ENCODE measurements around the gene TSC22D2. TPM values are rescaled to one million over a fixed set of nuclear protein-coding genes. Genes with fewer than 3 reads are reported as not detected.

Gene TSC22D2
- total and polyA plus RNA-seq, 2 experiments from 2014 or later, result 34.9 to 38.8 TPM

DNA sequence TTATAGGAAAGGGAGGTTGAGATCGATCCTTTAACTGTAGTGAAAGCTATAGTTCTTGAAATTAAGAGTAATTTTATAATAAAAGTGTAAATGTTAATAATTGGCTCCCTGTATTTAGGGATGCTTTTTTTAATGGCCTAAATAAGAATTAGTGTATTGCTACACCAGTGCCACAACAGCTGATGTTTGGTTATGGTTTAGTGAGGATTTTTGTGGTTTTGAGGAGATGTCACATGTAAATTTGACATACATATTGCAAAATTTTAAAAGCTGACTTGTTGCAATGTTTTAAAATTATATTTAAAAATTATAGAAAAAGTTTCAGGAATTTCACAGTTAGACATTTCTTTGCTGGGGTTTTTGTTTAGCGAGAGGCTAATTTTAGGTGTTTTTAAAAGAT, 3.9 kb downstream of the TSC22D2 start:
- Histone ChIP-seq H3K4me1 (ENCODE audit: insufficient read depth) (peaks cover 24% of the 10 kb centered on the region), H3K9me3 (ENCODE audit: low read depth) (no peaks in the 10 kb centered on the region), H3K27me3 (no peaks in the 10 kb centered on the region), H3K4me3 (peak overlapping the region; percentile 78), H3K9me2 (replicated peaks; ENCODE audit: insufficient read depth) (no peaks in the 10 kb centered on the region), H3K4me2 (peak overlapping the region; percentile 82), H2AFZ (no peak overlapping the region), H3K36me3 (replicated peaks; ENCODE audit: insufficient read depth, low read depth) (peaks cover 4% of the 10 kb centered on the region), H3K27ac (peak overlapping the region; percentile 99), H3K79me2 (peaks cover 79% of the 10 kb centered on the region), H4K20me1 (ENCODE audit: insufficient read depth, poor library complexity, severe bottlenecking) (peaks cover 78% of the 10 kb centered on the region)
- TF ChIP-seq EZH2phosphoT487 (IDR thresholded peaks at IDR 0.05; ENCODE audit: low read depth, severe bottlenecking, unreplicated experiment) (no peak), EZH2 (IDR thresholded peaks at IDR 0.05; ENCODE audit: borderline replicate concordance) (no peak)
- TF ChIP-seq, protein P1, sequence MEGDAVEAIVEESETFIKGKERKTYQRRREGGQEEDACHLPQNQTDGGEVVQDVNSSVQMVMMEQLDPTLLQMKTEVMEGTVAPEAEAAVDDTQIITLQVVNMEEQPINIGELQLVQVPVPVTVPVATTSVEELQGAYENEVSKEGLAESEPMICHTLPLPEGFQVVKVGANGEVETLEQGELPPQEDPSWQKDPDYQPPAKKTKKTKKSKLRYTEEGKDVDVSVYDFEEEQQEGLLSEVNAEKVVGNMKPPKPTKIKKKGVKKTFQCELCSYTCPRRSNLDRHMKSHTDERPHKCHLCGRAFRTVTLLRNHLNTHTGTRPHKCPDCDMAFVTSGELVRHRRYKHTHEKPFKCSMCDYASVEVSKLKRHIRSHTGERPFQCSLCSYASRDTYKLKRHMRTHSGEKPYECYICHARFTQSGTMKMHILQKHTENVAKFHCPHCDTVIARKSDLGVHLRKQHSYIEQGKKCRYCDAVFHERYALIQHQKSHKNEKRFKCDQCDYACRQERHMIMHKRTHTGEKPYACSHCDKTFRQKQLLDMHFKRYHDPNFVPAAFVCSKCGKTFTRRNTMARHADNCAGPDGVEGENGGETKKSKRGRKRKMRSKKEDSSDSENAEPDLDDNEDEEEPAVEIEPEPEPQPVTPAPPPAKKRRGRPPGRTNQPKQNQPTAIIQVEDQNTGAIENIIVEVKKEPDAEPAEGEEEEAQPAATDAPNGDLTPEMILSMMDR (IDR thresholded peaks at IDR 0.05; ENCODE audit: poor library complexity), result no peak
- WGBS (ENCODE audit: low lambda C conversion rate, missing lambda C conversion rate), result 39% methylated on average over 2 of the region's 2 CpGs
- DNase-seq (ENCODE audit: low spot score), result no peak

DNA sequence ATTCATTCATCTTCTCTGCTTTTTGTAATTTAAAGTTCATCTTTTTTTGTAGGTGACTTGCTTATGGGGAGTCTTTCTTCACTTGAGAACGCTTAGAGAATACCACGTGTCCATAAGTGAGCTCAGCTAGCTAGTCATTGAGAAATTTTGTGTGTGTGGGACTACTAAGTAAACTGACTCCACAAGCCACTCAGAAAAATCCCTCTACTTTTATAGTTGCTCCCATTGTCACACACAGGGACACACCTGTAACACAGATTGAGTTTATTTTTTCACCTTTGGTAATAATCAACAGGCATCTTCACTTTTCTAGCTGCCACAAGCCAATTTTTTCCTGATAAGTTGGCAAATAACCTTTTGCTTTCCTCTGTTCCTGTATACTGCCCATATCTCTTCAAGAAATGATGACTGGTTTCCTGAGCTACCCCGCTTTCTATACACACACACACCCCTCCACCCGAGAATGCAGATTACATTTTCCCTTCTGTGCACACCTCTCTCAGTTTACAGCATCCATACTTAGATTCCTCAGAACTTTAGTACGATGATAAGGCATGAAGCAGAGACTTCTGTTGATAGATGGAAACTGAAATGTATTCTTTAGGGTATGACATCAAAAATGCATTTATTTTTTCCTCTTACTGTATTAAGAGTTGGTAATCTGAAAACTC, 4.6 kb downstream of the TSC22D2 start:
- TF ChIP-seq, protein P1 (IDR thresholded peaks at IDR 0.05; ENCODE audit: poor library complexity), result no peak
- TF ChIP-seq EZH2phosphoT487 (IDR thresholded peaks at IDR 0.05; ENCODE audit: low read depth, severe bottlenecking, unreplicated experiment) (no peak), EZH2 (IDR thresholded peaks at IDR 0.05; ENCODE audit: borderline replicate concordance) (no peak)
- Histone ChIP-seq H3K4me3 (peak overlapping the region; percentile 78), H3K9me3 (ENCODE audit: low read depth) (no peaks in the 10 kb centered on the region), H3K4me2 (peak overlapping the region; percentile 82), H3K9me2 (replicated peaks; ENCODE audit: insufficient read depth) (no peaks in the 10 kb centered on the region), H3K27me3 (no peaks in the 10 kb centered on the region), H3K36me3 (replicated peaks; ENCODE audit: insufficient read depth, low read depth) (peaks cover 4% of the 10 kb centered on the region), H2AFZ (no peak overlapping the region), H3K79me2 (peaks cover 86% of the 10 kb centered on the region), H3K27ac (peak overlapping the region; percentile 34), H3K4me1 (ENCODE audit: insufficient read depth) (peaks cover 23% of the 10 kb centered on the region), H4K20me1 (ENCODE audit: insufficient read depth, poor library complexity, severe bottlenecking) (peaks cover 85% of the 10 kb centered on the region)
- WGBS (ENCODE audit: low lambda C conversion rate, missing lambda C conversion rate), result under 1% methylated on average over 5 of the region's 5 CpGs
- DNase-seq (ENCODE audit: low spot score), result peak; percentile 39

DNA sequence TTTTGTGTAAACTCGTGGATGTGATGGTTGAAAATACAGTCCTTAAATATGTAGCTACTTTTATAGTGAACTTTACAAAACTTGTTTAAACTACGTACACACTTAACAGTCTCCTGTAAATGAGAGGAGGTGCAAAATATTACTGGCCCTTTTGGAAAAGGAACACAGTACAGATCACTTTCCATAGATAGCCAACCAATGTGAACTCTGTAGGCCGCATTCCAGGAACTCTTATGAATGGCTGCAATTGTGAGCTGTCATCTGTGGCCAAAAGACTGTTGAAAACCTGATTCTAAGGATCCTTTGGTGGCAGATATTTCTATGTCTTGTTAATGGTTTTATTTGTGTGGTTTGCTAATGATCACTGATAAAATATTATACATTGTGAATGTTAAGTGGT, 6.2 kb downstream of the TSC22D2 start:
- TF ChIP-seq, protein P1 (IDR thresholded peaks at IDR 0.05; ENCODE audit: poor library complexity), result no peak
- TF ChIP-seq EZH2phosphoT487 (IDR thresholded peaks at IDR 0.05; ENCODE audit: low read depth, severe bottlenecking, unreplicated experiment) (no peak), EZH2 (IDR thresholded peaks at IDR 0.05; ENCODE audit: borderline replicate concordance) (no peak)
- H3K27me3 ChIP-seq, result no peaks in the 10 kb centered on the region
- H3K27ac ChIP-seq, result peak overlapping the region; percentile 2
- peak overlapping the region; percentile 78 for H3K4me3 ChIP-seq
- no peaks in the 10 kb centered on the region for H3K9me3 ChIP-seq (ENCODE audit: low read depth)
- no peaks in the 10 kb centered on the region for H3K9me2 ChIP-seq (replicated peaks; ENCODE audit: insufficient read depth)
- H3K79me2 ChIP-seq, result peaks cover 100% of the 10 kb centered on the region
- DNase-seq (ENCODE audit: low spot score), result peak; percentile 21
- H3K36me3 ChIP-seq (replicated peaks; ENCODE audit: insufficient read depth, low read depth), result peaks cover 4% of the 10 kb centered on the region
- 22% methylated on average over 3 of the region's 3 CpGs for WGBS (ENCODE audit: low lambda C conversion rate, missing lambda C conversion rate)
- peaks cover 99% of the 10 kb centered on the region for H4K20me1 ChIP-seq (ENCODE audit: insufficient read depth, poor library complexity, severe bottlenecking)
- peaks cover 23% of the 10 kb centered on the region for H3K4me1 ChIP-seq (ENCODE audit: insufficient read depth)
- no peak overlapping the region for H2AFZ ChIP-seq
- peak overlapping the region; percentile 82 for H3K4me2 ChIP-seq
